Vagina (tissue), 2 donors: Measurements from ENCODE around the gene MARK2.

Experiments
- POLR2A ChIP-seq, 2 donors: fragments of 450-650 bp; IDR thresholded peaks; one replicate each; pipeline ENCODE4 v1.6.1; 2017; ENCODE audit warnings: antibody characterized with exemption in 2 of 2, mild to moderate bottlenecking in 2 of 2, moderate library complexity in 2 of 2
- POLR2AphosphoS5 ChIP-seq, 2 donors: sonication (generic); formaldehyde crosslinking; IDR thresholded peaks; one replicate each; pipeline ENCODE4 v1.9.0; 2017; ENCODE audit warnings: antibody characterized with exemption in 2 of 2, mild to moderate bottlenecking in 2 of 2, low read depth in 1 of 2; ENCODE audit not compliant: insufficient read depth in 1 of 2
- TF ChIP-seq, protein P1 (sequence below), 3 experiments: fragments of 450-650 bp in 2 of 3; fragments of 200-600 bp in 1 of 3; sonication (generic) in 1 of 3; IDR thresholded peaks; one replicate each; pipeline ENCODE4 v1.5.1; 2017 to 2019; ENCODE audit warnings: antibody characterized with exemption in 3 of 3, mild to moderate bottlenecking in 2 of 3, moderate library complexity in 2 of 3

DNA sequence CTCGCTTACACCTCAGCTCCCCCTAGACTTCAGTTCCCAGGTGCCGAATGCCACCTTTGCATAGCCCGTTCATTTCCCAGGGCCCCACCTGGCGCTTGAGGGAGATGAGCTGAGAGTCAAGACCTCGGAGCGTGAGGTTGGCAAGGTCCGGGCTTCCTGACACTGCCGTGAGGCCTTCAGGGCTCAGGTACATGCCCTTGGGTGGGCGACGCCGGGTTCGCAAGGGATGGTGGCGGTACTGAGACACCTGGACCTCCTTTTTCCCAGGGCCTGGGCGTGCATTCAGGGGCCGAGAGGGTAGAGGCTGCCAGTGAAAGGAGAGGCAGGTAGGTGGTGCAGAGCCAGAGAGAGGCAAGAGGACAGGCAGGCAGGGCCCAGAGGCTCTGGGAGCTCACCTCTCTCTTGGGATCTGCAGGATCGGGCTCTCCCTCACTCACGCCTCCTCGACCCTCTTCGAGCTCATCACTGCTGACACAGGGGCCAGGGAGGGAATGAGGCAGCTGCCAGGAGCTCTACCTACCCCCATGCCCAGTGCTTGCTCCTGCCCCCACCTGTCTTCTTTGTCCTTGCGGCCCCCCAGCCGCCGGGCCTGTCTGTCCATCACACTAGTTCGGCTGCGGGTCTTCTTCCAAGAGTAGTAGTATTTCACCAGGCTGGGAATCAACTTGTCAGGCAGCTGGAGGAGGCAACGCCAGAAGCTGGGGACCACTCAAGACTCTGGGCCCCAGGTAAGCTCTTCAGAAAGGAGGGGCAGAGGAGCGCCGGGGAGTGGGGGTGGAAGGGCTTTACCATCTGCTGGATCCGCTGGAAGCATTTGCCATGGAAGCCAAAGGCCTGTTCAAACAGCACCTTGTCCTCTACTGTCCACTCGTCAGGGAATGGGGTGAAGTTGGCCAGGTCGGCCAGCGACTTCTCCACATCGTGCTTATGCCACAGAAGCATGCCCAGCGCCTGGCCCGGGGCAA, 75.2 kb downstream of the MARK2 start:
- TF ChIP-seq, protein P1, sequence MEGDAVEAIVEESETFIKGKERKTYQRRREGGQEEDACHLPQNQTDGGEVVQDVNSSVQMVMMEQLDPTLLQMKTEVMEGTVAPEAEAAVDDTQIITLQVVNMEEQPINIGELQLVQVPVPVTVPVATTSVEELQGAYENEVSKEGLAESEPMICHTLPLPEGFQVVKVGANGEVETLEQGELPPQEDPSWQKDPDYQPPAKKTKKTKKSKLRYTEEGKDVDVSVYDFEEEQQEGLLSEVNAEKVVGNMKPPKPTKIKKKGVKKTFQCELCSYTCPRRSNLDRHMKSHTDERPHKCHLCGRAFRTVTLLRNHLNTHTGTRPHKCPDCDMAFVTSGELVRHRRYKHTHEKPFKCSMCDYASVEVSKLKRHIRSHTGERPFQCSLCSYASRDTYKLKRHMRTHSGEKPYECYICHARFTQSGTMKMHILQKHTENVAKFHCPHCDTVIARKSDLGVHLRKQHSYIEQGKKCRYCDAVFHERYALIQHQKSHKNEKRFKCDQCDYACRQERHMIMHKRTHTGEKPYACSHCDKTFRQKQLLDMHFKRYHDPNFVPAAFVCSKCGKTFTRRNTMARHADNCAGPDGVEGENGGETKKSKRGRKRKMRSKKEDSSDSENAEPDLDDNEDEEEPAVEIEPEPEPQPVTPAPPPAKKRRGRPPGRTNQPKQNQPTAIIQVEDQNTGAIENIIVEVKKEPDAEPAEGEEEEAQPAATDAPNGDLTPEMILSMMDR (IDR thresholded peaks at IDR 0.05), result no peak
- no peak for TF ChIP-seq POLR2A (IDR thresholded peaks at IDR 0.05)
- TF ChIP-seq POLR2AphosphoS5 (IDR thresholded peaks at IDR 0.05; ENCODE audit: insufficient read depth in 1 of 2, low read depth in 1 of 2), result no peak
